PC-3 (cell line): ENCODE results near the gene GMDS. TPM values are rescaled to one million over a fixed set of nuclear protein-coding genes. Genes with fewer than 3 reads are reported as not detected.

ENCODE experiments used
- ATAC-seq: fragments of 200-7000 bp; cut with Tn5 transposase; 2 replicates; pipeline ENCODE4 v1.9.1; 2020; ENCODE audit warnings: mild to moderate bottlenecking, moderate library complexity
- BruUV-seq: library from RNA; stranded (reverse); fragments of 400-500 nt; replicated peaks from 2 replicates; lab custom pipeline; 2021; lab: Mats Ljungman, UMichigan
- CTCF ChIA-PET: fragments of 300-600 bp; sonication (Branson Sonifier 250); formaldehyde crosslinking; loops from one replicate; lab custom pipeline; 2022; ENCODE audit warnings: antibody characterized with exemption; lab: Charles Lee
- POLR2A ChIA-PET: fragments of 300-600 bp; sonication (Branson Sonifier 250); formaldehyde crosslinking; loops from one replicate; lab custom pipeline; 2022; ENCODE audit warnings: antibody characterized with exemption; ENCODE audit not compliant: unreplicated experiment; lab: Charles Lee
- DNase-seq: peaks from one replicate; pipeline ENCODE4 v3.0.0-alpha.2; 2015
- H2AFZ ChIP-seq: fragments of 300-600 bp; sonication (generic); 2 replicates; pipeline ENCODE4 v1.6.0; 2016; ENCODE audit warnings: antibody characterized with exemption, low read length
- H3F3A ChIP-seq: fragments of 300-600 bp; sonication (generic); one replicate; pipeline ENCODE4 v1.6.0; 2017; ENCODE audit warnings: antibody characterized with exemption, low read length, control low read depth, mild to moderate bottlenecking; ENCODE audit not compliant: unreplicated experiment
- H3K27ac ChIP-seq: fragments of 300-600 bp; sonication (generic); 2 replicates; pipeline ENCODE4 v1.5.1; 2016; ENCODE audit warnings: mild to moderate bottlenecking, low read length
- H3K27me3 ChIP-seq: fragments of 300-600 bp; sonication (generic); 2 replicates; pipeline ENCODE4 v1.6.1; 2016; ENCODE audit warnings: low read length, mixed read lengths
- H3K36me3 ChIP-seq: fragments of 300-600 bp; sonication (generic); 2 replicates; pipeline ENCODE4 v1.6.1; 2016; ENCODE audit warnings: low read depth, mixed run types, low read length, mixed read lengths
- H3K4me1 ChIP-seq: fragments of 300-600 bp; sonication (generic); 2 replicates; pipeline ENCODE4 v1.5.1; 2016; ENCODE audit warnings: low read length; ENCODE audit not compliant: insufficient read depth
- H3K4me2 ChIP-seq: fragments of 300-600 bp; sonication (generic); 2 replicates; pipeline ENCODE4 v1.6.0; 2016; ENCODE audit warnings: low read length
- H3K4me3 ChIP-seq: fragments of 300-600 bp; sonication (generic); 2 replicates; pipeline ENCODE4 v1.5.1; 2016; ENCODE audit warnings: mild to moderate bottlenecking, low read length, mixed read lengths
- H3K79me2 ChIP-seq: fragments of 300-600 bp; sonication (generic); 2 replicates; pipeline ENCODE4 v1.6.1; 2017; ENCODE audit warnings: low read length, mixed read lengths
- H3K9ac ChIP-seq: fragments of 300-600 bp; sonication (generic); 2 replicates; pipeline ENCODE4 v1.6.0; 2016; ENCODE audit warnings: mild to moderate bottlenecking, low read length
- H3K9me2 ChIP-seq: fragments of 300-600 bp; sonication (generic); replicated peaks from 2 replicates; pipeline ENCODE4 v1.6.1; 2016; ENCODE audit warnings: mixed run types, low read length, mixed read lengths
- H3K9me3 ChIP-seq: fragments of 300-600 bp; sonication (generic); 2 replicates; pipeline ENCODE4 v1.6.1; 2016; ENCODE audit warnings: low read length, mixed read lengths
- H4K20me1 ChIP-seq: fragments of 300-600 bp; sonication (generic); 2 replicates; pipeline ENCODE4 v1.6.1; 2016; ENCODE audit warnings: low read length, mixed read lengths
- CTCF ChIP-seq: fragments of 300-600 bp; sonication (generic); conservative IDR thresholded peaks from 2 replicates; pipeline ENCODE4 v1.5.1; 2017; ENCODE audit warnings: antibody characterized with exemption, low read depth, mild to moderate bottlenecking, low read length
- EZH2 ChIP-seq: fragments of 300-600 bp; sonication (generic); IDR thresholded peaks from one replicate; pipeline ENCODE4 v1.6.1; 2017; ENCODE audit warnings: antibody characterized with exemption, mild to moderate bottlenecking, low read length; ENCODE audit not compliant: unreplicated experiment
- EZH2phosphoT487 ChIP-seq: fragments of 300-600 bp; sonication (generic); IDR thresholded peaks from 2 replicates; pipeline ENCODE4 v1.6.1; 2018; ENCODE audit warnings: mild to moderate bottlenecking, antibody characterized with exemption, low read length, borderline replicate concordance
- intact Hi-C: fragments of 100-400 bp; cut with micrococcal nuclease; formaldehyde crosslinking; loops from 2 replicates; pipeline ENCODE4 v1.9.0; 2023
- total RNA-seq: library from RNA; depleted of rRNA; stranded (reverse); fragments of >200 nt; gene quantifications from 2 replicates; pipeline ENCODE4 v1.2.3, GENCODE V29; 2014

The GMDS gene
- total RNA-seq, 1 experiment from 2014 or later: 18.3 TPM

DNA sequence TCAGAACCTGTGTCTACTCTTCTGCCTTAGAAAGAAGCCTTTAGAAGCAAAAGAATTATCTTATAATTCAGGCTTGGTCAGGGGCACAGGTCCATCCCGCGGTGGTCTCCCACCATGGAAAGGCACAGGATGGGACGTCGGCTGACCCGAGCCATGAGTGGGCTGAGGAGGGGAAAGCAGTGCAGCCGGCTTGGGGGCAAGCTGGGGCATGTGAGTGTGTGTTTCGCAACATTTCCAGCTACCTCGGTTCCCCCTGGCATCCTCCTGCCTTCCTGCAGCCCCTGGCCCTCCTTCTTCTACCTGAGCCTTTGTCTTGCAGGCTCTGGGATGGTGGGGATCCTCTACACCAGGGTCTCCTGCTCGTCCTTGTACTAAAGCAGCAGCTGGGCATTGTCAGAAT lies 664.8 kb downstream of the GMDS start:
- CTCF ChIA-PET: no interaction called here
- ATAC-seq (no peak), DNase-seq (no peak)
- Histone ChIP-seq H3K79me2 (no peaks in the 10 kb centered on the region), H3K27me3 (peaks cover 31% of the 10 kb centered on the region), H3K9me3 (no peaks in the 10 kb centered on the region), H3K4me2 (no peak overlapping the region), H3K4me3 (no peak overlapping the region), H3K4me1 (no peaks in the 10 kb centered on the region), H3K9ac (no peak overlapping the region), H3K27ac (no peak overlapping the region), H3K36me3 (no peaks in the 10 kb centered on the region), H3F3A (no peaks in the 10 kb centered on the region), H3K9me2 (no peaks in the 10 kb centered on the region), H2AFZ (no peak overlapping the region), H4K20me1 (no peaks in the 10 kb centered on the region)
- TF ChIP-seq EZH2phosphoT487: no peak
- TF ChIP-seq CTCF: no peak
- no peak for TF ChIP-seq EZH2
- intact Hi-C loops: no loop called here
- POLR2A ChIA-PET: no interaction called here
- BruUV-seq: no TSS peak

DNA sequence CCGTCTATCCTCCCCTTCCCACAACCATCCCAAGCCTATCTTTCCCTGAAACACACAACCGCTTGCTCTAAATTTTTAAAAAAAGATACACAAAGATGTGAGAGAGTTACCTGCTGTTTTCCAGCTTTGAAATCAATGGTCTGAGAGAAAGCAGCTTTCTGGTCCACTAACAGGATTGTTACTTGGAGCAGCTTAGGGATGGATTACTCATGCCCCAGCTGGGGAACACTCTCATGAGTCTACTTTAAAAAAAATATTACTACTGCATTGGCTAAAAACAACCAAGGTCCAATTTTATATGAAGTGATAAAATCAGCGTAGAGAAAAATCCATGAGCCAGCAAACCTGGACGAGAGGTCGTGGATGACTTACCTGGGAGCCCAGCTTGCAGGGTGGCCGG lies 665.3 kb downstream of the GMDS start:
- DNase-seq (no peak), ATAC-seq (no peak)
- no peak overlapping the region for H3K4me3 ChIP-seq
- ChIA-PET POLR2A (no interaction called here), CTCF (no interaction called here)
- no peak overlapping the region for H3K4me2 ChIP-seq
- no peak overlapping the region for H2AFZ ChIP-seq
- TF ChIP-seq EZH2phosphoT487 (no peak), EZH2 (no peak), CTCF (no peak)
- no peak overlapping the region for H3K27ac ChIP-seq
- H4K20me1 ChIP-seq: no peaks in the 10 kb centered on the region
- no peaks in the 10 kb centered on the region for H3K9me2 ChIP-seq
- no peaks in the 10 kb centered on the region for H3K79me2 ChIP-seq
- H3K36me3 ChIP-seq: no peaks in the 10 kb centered on the region
- H3K9me3 ChIP-seq: no peaks in the 10 kb centered on the region
- no TSS peak for BruUV-seq
- no peaks in the 10 kb centered on the region for H3K4me1 ChIP-seq
- intact Hi-C loops: no loop called here
- no peaks in the 10 kb centered on the region for H3F3A ChIP-seq
- H3K9ac ChIP-seq: no peak overlapping the region
- peaks cover 26% of the 10 kb centered on the region for H3K27me3 ChIP-seq

- no peaks in the 10 kb centered on the region for H3K9me3 ChIP-seq
- ATAC-seq (no peak), DNase-seq (no peak)
- TF ChIP-seq EZH2phosphoT487: no peak
- TF ChIP-seq CTCF: no peak
- TF ChIP-seq EZH2: no peak
- H3K4me3 ChIP-seq: no peak overlapping the region
- POLR2A ChIA-PET: no interaction called here
- intact Hi-C loops: no loop called here
- no peaks in the 10 kb centered on the region for H3F3A ChIP-seq
- BruUV-seq: no TSS peak
- no peaks in the 10 kb centered on the region for H4K20me1 ChIP-seq
- H3K27ac ChIP-seq: no peak overlapping the region
- H3K4me2 ChIP-seq: no peak overlapping the region
- no peak overlapping the region for H2AFZ ChIP-seq
- CTCF ChIA-PET: no interaction called here
- no peaks in the 10 kb centered on the region for H3K9me2 ChIP-seq
- H3K27me3 ChIP-seq: peaks cover 18% of the 10 kb centered on the region; the same call in 1 of the 2 replicates
- no peaks in the 10 kb centered on the region for H3K4me1 ChIP-seq
- no peak overlapping the region for H3K9ac ChIP-seq
- H3K79me2 ChIP-seq: no peaks in the 10 kb centered on the region
- H3K36me3 ChIP-seq: no peaks in the 10 kb centered on the region
These were observed 666.3 kb downstream of the GMDS start for GRCh38 chr6:1579096-1579495.
